MV-4-11 (cell line): ENCODE results near the gene BBS9.

Experiments
- DNase-seq: peaks from one replicate; lab custom pipeline; 2025; lab: John Stamatoyannopoulos, UW

Gene BBS9

GRCh38 chr7:33127085-33127484, 2.3 kb upstream of the BBS9 start:
- DNase-seq, result no peak

GRCh38 chr7:33128631-33128989, 754 bp upstream of the BBS9 start:
- no peak for DNase-seq

GRCh38 chr7:33129806-33130153, 416 bp downstream of the BBS9 start:
- no peak for DNase-seq

- DNase-seq, result no peak
Observed at GRCh38 chr7:33130184-33130583, 820 bp downstream of the BBS9 start.

GRCh38 chr7:33137103-33137502, 7.7 kb downstream of the BBS9 start:
- no peak for DNase-seq

- DNase-seq, result no peak
Observed at GRCh38 chr7:33142585-33142984, 13.2 kb downstream of the BBS9 start.

- DNase-seq, result no peak
Observed at GRCh38 chr7:33143996-33144718, 14.8 kb downstream of the BBS9 start.

- no peak for DNase-seq
Observed at GRCh38 chr7:33145156-33145555, 15.8 kb downstream of the BBS9 start.

- no peak for DNase-seq
Observed at GRCh38 chr7:33152087-33152486, 22.7 kb downstream of the BBS9 start.

GRCh38 chr7:33155811-33156210, 26.4 kb downstream of the BBS9 start:
- no peak for DNase-seq

GRCh38 chr7:33156441-33156840, 27.1 kb downstream of the BBS9 start:
- no peak for DNase-seq

- no peak for DNase-seq
Observed at GRCh38 chr7:33157311-33157710, 27.9 kb downstream of the BBS9 start.

GRCh38 chr7:33157781-33158180, 28.4 kb downstream of the BBS9 start:
- DNase-seq, result no peak

- no peak for DNase-seq
Observed at GRCh38 chr7:33177876-33178275, 48.5 kb downstream of the BBS9 start.

GRCh38 chr7:33179519-33179918, 50.2 kb downstream of the BBS9 start:
- no peak for DNase-seq

GRCh38 chr7:33183504-33183903, 54.1 kb downstream of the BBS9 start:
- DNase-seq, result no peak

GRCh38 chr7:33184828-33185227, 55.5 kb downstream of the BBS9 start:
- no peak for DNase-seq

- DNase-seq, result peak; percentile 2
Observed at GRCh38 chr7:33185786-33186185, 56.4 kb downstream of the BBS9 start.

- DNase-seq, result no peak
Observed at GRCh38 chr7:33186192-33186591, 56.8 kb downstream of the BBS9 start.

GRCh38 chr7:33190688-33191304, 61.4 kb downstream of the BBS9 start:
- DNase-seq, result no peak

- no peak for DNase-seq
Observed at GRCh38 chr7:33191340-33191739, 62.0 kb downstream of the BBS9 start.

- DNase-seq, result peak; percentile 3
Observed at GRCh38 chr7:33192695-33193291, 63.4 kb downstream of the BBS9 start.

- DNase-seq, result no peak
Observed at GRCh38 chr7:33193308-33193864, 64.0 kb downstream of the BBS9 start.
